Tibial nerve (tissue), 4 donors: Measurements from ENCODE around the gene FOXQ1. TPM values are rescaled to one million over a fixed set of nuclear protein-coding genes. Genes with fewer than 3 reads are reported as not detected.

Experiments
- DNase-seq, 2 donors: peaks; one replicate each; pipeline ENCODE4 v3.0.0-alpha.2; 2019; ENCODE audit warnings: low spot score in 2 of 2
- H3K27ac ChIP-seq, 4 donors: fragments of 200-600 bp; sonication (generic) in 3 of 4; one replicate each; pipeline ENCODE4 v1.5.1; 2017 to 2019; ENCODE audit warnings: mild to moderate bottlenecking in 1 of 4
- H3K27me3 ChIP-seq, 2 donors: fragments of 200-600 bp; sonication (generic) in 1 of 2; one replicate each; pipeline versions ENCODE4 v1.5.1 to v1.6.0; 2017 to 2019
- H3K36me3 ChIP-seq, 3 donors: fragments of 200-600 bp; sonication (generic); one replicate each; pipeline ENCODE4 v1.5.1; 2018 to 2019
- H3K4me1 ChIP-seq, 4 donors: fragments of 200-600 bp; sonication (generic) in 3 of 4; one replicate each; pipeline ENCODE4 v1.5.1; 2017 to 2019
- H3K4me3 ChIP-seq, 4 donors: fragments of 200-600 bp; sonication (generic) in 3 of 4; one replicate each; pipeline ENCODE4 v1.5.1; 2017 to 2019; ENCODE audit warnings: mild to moderate bottlenecking in 1 of 4, moderate library complexity in 1 of 4
- H3K9me3 ChIP-seq, 4 donors: fragments of 200-600 bp; sonication (generic) in 3 of 4; one replicate each; pipeline ENCODE4 v1.5.1; 2017 to 2019
- CTCF ChIP-seq, 5 experiments: fragments of 200-600 bp in 3 of 5; fragments of 450-650 bp in 2 of 5; sonication (generic) in 3 of 5; IDR thresholded peaks; one replicate each; pipeline ENCODE4 v1.5.1; 2016 to 2019; ENCODE audit warnings: antibody characterized with exemption in 5 of 5, mild to moderate bottlenecking in 3 of 5, moderate library complexity in 2 of 5
- EP300 ChIP-seq, 2 donors: sonication (generic); formaldehyde crosslinking; IDR thresholded peaks; one replicate each; pipeline ENCODE4 v1.6.1; 2017; ENCODE audit warnings: antibody characterized with exemption in 2 of 2, mild to moderate bottlenecking in 1 of 2
- POLR2A ChIP-seq, 2 donors: fragments of 450-650 bp; IDR thresholded peaks; one replicate each; pipeline ENCODE4 v1.6.1; 2017; ENCODE audit warnings: antibody characterized with exemption in 2 of 2, mild to moderate bottlenecking in 2 of 2, moderate library complexity in 2 of 2
- WGBS, 2 donors: methylation state at CpG; one replicate each; pipeline ENCODE4 v1.1.5; 2018; 5-methylcytosine and 5-hydroxymethylcytosine counted together
- total RNA-seq, 4 donors: library from RNA; depleted of rRNA; stranded (reverse); fragments of >200 nt; gene quantifications; one replicate each; pipeline ENCODE4 v1.1.0, GENCODE V29; 2016

FOXQ1 gene
- total RNA-seq, 4 donors from 2014 or later, result 0.21 to 0.59 TPM; not detected in 2

- no peak overlapping the region for H3K27ac ChIP-seq
- H3K4me1 ChIP-seq, result peaks cover 0 to 7% (median 2%) of the 10 kb centered on the region in 4 donors
- peaks cover 0 to 35% of the 10 kb centered on the region in 2 donors for H3K27me3 ChIP-seq
- no peak overlapping the region for H3K4me3 ChIP-seq
- no peak for DNase-seq
- 78 to 86% methylated on average over 2 of the region's 2 CpGs for WGBS, 2 donors
- peaks cover 0 to 33% (median 0%) of the 10 kb centered on the region in 4 donors for H3K9me3 ChIP-seq
- TF ChIP-seq EP300 (IDR thresholded peaks at IDR 0.05) (no peak), POLR2A (IDR thresholded peaks at IDR 0.05) (no peak), CTCF (IDR thresholded peaks at IDR 0.05) (no peak)
- no peaks in the 10 kb centered on the region for H3K36me3 ChIP-seq
Observed at GRCh38 chr6:1306133-1306532, 5.8 kb upstream of the FOXQ1 start.

- no peaks in the 10 kb centered on the region for H3K36me3 ChIP-seq
- H3K4me1 ChIP-seq, result peaks cover 0 to 34% (median 14%) of the 10 kb centered on the region in 4 donors
- WGBS, 2 donors, result 53 to 56% methylated on average over 6 of the region's 6 CpGs
- no peak overlapping the region for H3K4me3 ChIP-seq
- peaks cover 2 to 60% of the 10 kb centered on the region in 2 donors for H3K27me3 ChIP-seq
- H3K27ac ChIP-seq, result no peak overlapping the region
- no peak for DNase-seq
- TF ChIP-seq CTCF (IDR thresholded peaks at IDR 0.05) (no peak), EP300 (IDR thresholded peaks at IDR 0.05) (no peak), POLR2A (IDR thresholded peaks at IDR 0.05) (no peak)
- peaks cover 0 to 15% (median 0%) of the 10 kb centered on the region in 4 donors for H3K9me3 ChIP-seq
Observed at GRCh38 chr6:1309366-1309765, 2.5 kb upstream of the FOXQ1 start.

DNA sequence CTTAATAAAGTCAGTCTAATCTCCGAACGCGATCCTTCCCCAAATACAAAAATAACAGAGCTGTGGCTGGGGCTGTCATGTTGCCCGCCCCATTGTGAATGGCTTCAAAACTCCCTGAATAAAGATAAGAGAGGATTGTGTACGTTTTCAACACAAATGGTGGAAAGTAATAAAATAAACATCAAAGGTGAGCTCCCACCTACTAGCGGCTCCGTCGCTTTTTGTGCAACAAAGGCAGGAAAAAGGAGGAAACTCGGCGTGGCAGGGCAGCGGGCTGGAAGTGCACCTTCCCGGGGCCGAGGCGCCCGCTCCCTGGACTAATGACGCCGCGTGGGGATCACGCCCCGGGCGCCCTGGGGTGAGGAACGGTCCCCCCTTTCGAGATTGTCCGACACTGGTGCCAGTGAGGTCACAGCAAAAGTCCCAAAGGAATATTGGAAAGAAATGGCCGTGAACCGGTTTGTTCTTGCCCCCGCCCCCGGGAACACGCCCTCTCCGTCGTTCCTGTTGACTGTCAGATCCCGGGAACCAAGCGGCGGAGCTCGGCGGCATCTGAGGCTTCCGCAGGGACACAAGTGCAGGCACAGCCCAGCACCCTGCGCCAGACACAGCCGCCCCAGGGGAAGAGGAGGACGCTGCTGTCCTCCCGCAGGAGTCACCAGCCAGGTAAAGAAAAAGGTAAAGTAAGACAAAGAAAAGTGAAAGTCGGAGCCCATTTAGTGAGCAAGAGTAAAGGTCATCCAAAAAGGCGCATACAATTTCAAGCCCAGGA, 1.1 kb upstream of the FOXQ1 start:
- Histone ChIP-seq H3K4me1 (peaks cover 0 to 38% (median 17%) of the 10 kb centered on the region in 4 donors), H3K4me3 (peak overlapping the region in 2 of 4 donors; percentile 39 to 43), H3K27ac (no peak overlapping the region), H3K9me3 (peaks cover 0 to 8% (median 0%) of the 10 kb centered on the region in 4 donors), H3K27me3 (peaks cover 4 to 74% of the 10 kb centered on the region in 2 donors), H3K36me3 (no peaks in the 10 kb centered on the region)
- WGBS, 2 donors, result 2 to 5% methylated on average over 37 to 43 of the region's 43 CpGs
- DNase-seq, result no peak
- no peak for TF ChIP-seq EP300 (IDR thresholded peaks at IDR 0.05)
- no peak for TF ChIP-seq CTCF (IDR thresholded peaks at IDR 0.05)
- TF ChIP-seq POLR2A (IDR thresholded peaks at IDR 0.05), result no peak

DNA sequence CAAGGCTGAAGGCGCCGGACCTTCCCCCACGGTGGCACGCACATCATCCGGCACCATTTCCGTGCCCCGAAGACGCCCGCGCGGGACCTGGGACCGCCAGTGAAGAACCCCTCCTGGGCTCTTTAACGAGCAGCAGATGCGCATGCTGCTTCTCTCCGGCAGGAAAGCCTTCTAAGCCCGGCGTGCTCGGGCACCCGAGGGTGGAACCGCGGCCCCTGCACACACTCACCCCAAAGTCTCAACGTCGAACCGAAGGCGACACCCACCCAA, 240 bp downstream of the FOXQ1 start:
- DNase-seq, result no peak
- Histone ChIP-seq H3K27me3 (peaks cover 6 to 80% of the 10 kb centered on the region in 2 donors), H3K4me1 (peaks cover 0 to 47% (median 19%) of the 10 kb centered on the region in 4 donors), H3K9me3 (no peaks in the 10 kb centered on the region), H3K36me3 (no peaks in the 10 kb centered on the region), H3K4me3 (peak overlapping the region; percentile 0 to 43 (median 29)), H3K27ac (no peak overlapping the region)
- WGBS, 2 donors, result 1% methylated on average over 24 to 25 of the region's 25 CpGs
- TF ChIP-seq POLR2A (IDR thresholded peaks at IDR 0.05) (no peak), CTCF (IDR thresholded peaks at IDR 0.05) (no peak)
